Astrocyte (in vitro differentiated cells and primary cell): ENCODE data around the gene GNRHR. TPM values are rescaled to one million over a fixed set of nuclear protein-coding genes. Genes with fewer than 3 reads are reported as not detected.

ENCODE experiments used
- DNase-seq: peaks from one replicate; pipeline ENCODE4 v3.0.0-alpha.2; 2010; ENCODE audit warnings: low read depth
- FAIRE-seq: peaks from 2 replicates; lab custom pipeline; 2011; peaks lifted over from hg19 to GRCh38; lab: Jason Lieb, UNC
- H2AFZ ChIP-seq: 2 replicates; pipeline ENCODE4 v1.6.0; 2012; ENCODE audit warnings: low read depth, low read length, inconsistent platforms
- H3K27ac ChIP-seq: 2 replicates; pipeline ENCODE4 v1.5.1; 2011; ENCODE audit warnings: low read depth, low read length, inconsistent platforms
- H3K27me3 ChIP-seq: 2 replicates; pipeline ENCODE4 v1.6.0; 2011; ENCODE audit warnings: low read length, inconsistent platforms; ENCODE audit not compliant: insufficient read depth
- H3K36me3 ChIP-seq: 2 replicates; pipeline ENCODE4 v1.5.1; 2011; ENCODE audit warnings: low read length, inconsistent platforms; ENCODE audit not compliant: insufficient read depth
- H3K4me1 ChIP-seq: 2 replicates; pipeline ENCODE4 v1.5.1; 2011; ENCODE audit warnings: low read length, inconsistent platforms; ENCODE audit not compliant: insufficient read depth
- H3K4me2 ChIP-seq: 2 replicates; pipeline ENCODE4 v1.6.0; 2012; ENCODE audit warnings: low read length, inconsistent platforms
- H3K4me3 ChIP-seq: 2 replicates; pipeline ENCODE4 v1.5.1; 2011; ENCODE audit warnings: low read depth, mild to moderate bottlenecking, low read length, inconsistent platforms; ENCODE audit not compliant: insufficient read depth
- H3K79me2 ChIP-seq: 2 replicates; pipeline ENCODE4 v1.6.0; 2012; ENCODE audit warnings: mild to moderate bottlenecking, low read length, inconsistent platforms; ENCODE audit not compliant: insufficient read depth
- H3K9ac ChIP-seq: 2 replicates; pipeline ENCODE4 v1.6.0; 2012; ENCODE audit warnings: mild to moderate bottlenecking, low read length, inconsistent platforms
- H3K9me3 ChIP-seq: 2 replicates; pipeline ENCODE4 v1.5.1; 2012; ENCODE audit warnings: low read depth, mild to moderate bottlenecking, low read length, inconsistent platforms; ENCODE audit not compliant: insufficient read depth
- H4K20me1 ChIP-seq: 2 replicates; pipeline ENCODE4 v1.6.0; 2012; ENCODE audit warnings: low read length, inconsistent platforms; ENCODE audit not compliant: insufficient read depth
- H3K27ac Mint-ChIP-seq: one replicate; pipeline ENCODE4 v1.8.0; 2021; ENCODE audit warnings: mild to moderate bottlenecking, mixed read lengths; ENCODE audit not compliant: unreplicated experiment
- H3K27me3 Mint-ChIP-seq: one replicate; pipeline ENCODE4 v1.8.0; 2021; ENCODE audit warnings: low read depth, mixed read lengths; ENCODE audit not compliant: unreplicated experiment
- H3K36me3 Mint-ChIP-seq: one replicate; pipeline ENCODE4 v1.8.0; 2021; ENCODE audit warnings: low read depth, mixed read lengths; ENCODE audit not compliant: unreplicated experiment
- H3K4me1 Mint-ChIP-seq: one replicate; pipeline ENCODE4 v1.8.0; 2021; ENCODE audit warnings: low read depth, mixed read lengths; ENCODE audit not compliant: unreplicated experiment
- H3K4me3 Mint-ChIP-seq: one replicate; pipeline ENCODE4 v1.8.0; 2021; ENCODE audit warnings: mild to moderate bottlenecking, moderate library complexity, mixed read lengths; ENCODE audit not compliant: unreplicated experiment
- H3K9me3 Mint-ChIP-seq: one replicate; pipeline ENCODE4 v1.8.0; 2021; ENCODE audit warnings: mild to moderate bottlenecking, mixed read lengths; ENCODE audit not compliant: unreplicated experiment
- EZH2 ChIP-seq: IDR thresholded peaks from 2 replicates; pipeline ENCODE4 v1.6.1; 2012; ENCODE audit warnings: mild to moderate bottlenecking, low read length, inconsistent platforms; ENCODE audit not compliant: insufficient read depth
- total RNA-seq: library from RNA; stranded (reverse); gene quantifications from 2 replicates; pipeline ENCODE4 v1.2.1, GENCODE V29; 2021
- TF ChIP-seq, protein P1 (sequence below): IDR thresholded peaks from 2 replicates; pipeline ENCODE4 v1.5.1; 2011; ENCODE audit warnings: low read depth, mild to moderate bottlenecking, inconsistent platforms, low read length, moderate library complexity; ENCODE audit not compliant: insufficient read depth

Gene GNRHR
- total RNA-seq, 1 donor from 2014 or later: not detected

DNA sequence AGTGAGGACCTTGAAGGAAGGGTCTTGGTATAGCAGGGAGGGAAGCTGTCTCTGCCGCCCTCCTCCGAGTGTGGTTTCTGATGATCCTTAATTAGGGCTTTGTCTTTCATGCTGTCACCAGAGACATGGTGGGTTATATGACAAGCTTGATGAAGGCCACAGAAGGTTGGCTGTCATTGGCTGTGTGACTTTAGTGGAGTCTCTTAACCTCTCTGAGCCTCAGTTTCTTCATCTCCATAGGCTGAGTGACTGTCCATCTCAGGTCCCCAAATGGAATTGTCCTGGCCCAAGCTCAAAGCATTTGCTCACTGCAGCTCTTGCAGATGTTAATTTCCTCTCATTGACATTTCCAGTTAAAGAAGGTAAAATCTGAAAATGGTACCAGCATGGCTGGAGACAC is 36.6 kb downstream of the GNRHR start:
- no peak for FAIRE-seq
- no peak for DNase-seq
- no peak for TF ChIP-seq EZH2
- TF ChIP-seq, protein P1, sequence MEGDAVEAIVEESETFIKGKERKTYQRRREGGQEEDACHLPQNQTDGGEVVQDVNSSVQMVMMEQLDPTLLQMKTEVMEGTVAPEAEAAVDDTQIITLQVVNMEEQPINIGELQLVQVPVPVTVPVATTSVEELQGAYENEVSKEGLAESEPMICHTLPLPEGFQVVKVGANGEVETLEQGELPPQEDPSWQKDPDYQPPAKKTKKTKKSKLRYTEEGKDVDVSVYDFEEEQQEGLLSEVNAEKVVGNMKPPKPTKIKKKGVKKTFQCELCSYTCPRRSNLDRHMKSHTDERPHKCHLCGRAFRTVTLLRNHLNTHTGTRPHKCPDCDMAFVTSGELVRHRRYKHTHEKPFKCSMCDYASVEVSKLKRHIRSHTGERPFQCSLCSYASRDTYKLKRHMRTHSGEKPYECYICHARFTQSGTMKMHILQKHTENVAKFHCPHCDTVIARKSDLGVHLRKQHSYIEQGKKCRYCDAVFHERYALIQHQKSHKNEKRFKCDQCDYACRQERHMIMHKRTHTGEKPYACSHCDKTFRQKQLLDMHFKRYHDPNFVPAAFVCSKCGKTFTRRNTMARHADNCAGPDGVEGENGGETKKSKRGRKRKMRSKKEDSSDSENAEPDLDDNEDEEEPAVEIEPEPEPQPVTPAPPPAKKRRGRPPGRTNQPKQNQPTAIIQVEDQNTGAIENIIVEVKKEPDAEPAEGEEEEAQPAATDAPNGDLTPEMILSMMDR: no peak
- no peak overlapping the region for H3K4me3 Mint-ChIP-seq
- Histone ChIP-seq H3K27ac (no peak overlapping the region), H3K4me1 (peaks cover 22% of the 10 kb centered on the region), H3K4me3 (no peak overlapping the region), H4K20me1 (no peaks in the 10 kb centered on the region), H3K4me2 (no peak overlapping the region), H3K9me3 (no peaks in the 10 kb centered on the region), H3K27me3 (no peaks in the 10 kb centered on the region), H2AFZ (no peak overlapping the region), H3K79me2 (peaks cover 6% of the 10 kb centered on the region), H3K9ac (no peak overlapping the region), H3K36me3 (peaks cover 3% of the 10 kb centered on the region)
- peaks cover 21% of the 10 kb centered on the region for H3K36me3 Mint-ChIP-seq
- peaks cover 27% of the 10 kb centered on the region for H3K4me1 Mint-ChIP-seq
- H3K9me3 Mint-ChIP-seq: no peaks in the 10 kb centered on the region
- H3K27ac Mint-ChIP-seq: no peak overlapping the region
- no peaks in the 10 kb centered on the region for H3K27me3 Mint-ChIP-seq

GRCh38 chr4:67714955-67715354 is 39.2 kb downstream of the GNRHR start:
- no peak for TF ChIP-seq EZH2
- TF ChIP-seq, protein P1: no peak
- Histone ChIP-seq H4K20me1 (no peaks in the 10 kb centered on the region), H3K27ac (no peak overlapping the region), H3K79me2 (peaks cover 17% of the 10 kb centered on the region), H3K4me2 (no peak overlapping the region), H3K4me1 (peaks cover 15% of the 10 kb centered on the region), H3K36me3 (no peaks in the 10 kb centered on the region), H3K9me3 (no peaks in the 10 kb centered on the region), H3K9ac (no peak overlapping the region), H3K27me3 (no peaks in the 10 kb centered on the region), H2AFZ (no peak overlapping the region), H3K4me3 (no peak overlapping the region)
- H3K4me1 Mint-ChIP-seq: peaks cover 19% of the 10 kb centered on the region
- no peak overlapping the region for H3K27ac Mint-ChIP-seq
- H3K4me3 Mint-ChIP-seq: no peak overlapping the region
- DNase-seq (no peak), FAIRE-seq (no peak)
- H3K27me3 Mint-ChIP-seq: no peaks in the 10 kb centered on the region
- H3K9me3 Mint-ChIP-seq: peaks cover 3% of the 10 kb centered on the region
- peaks cover 13% of the 10 kb centered on the region for H3K36me3 Mint-ChIP-seq

GRCh38 chr4:67714248-67714583 is 40.0 kb downstream of the GNRHR start:
- H3K4me1 Mint-ChIP-seq: peaks cover 19% of the 10 kb centered on the region
- H3K27ac Mint-ChIP-seq: peak overlapping the region; percentile 96
- no peak overlapping the region for H3K27ac ChIP-seq

More at GRCh38 chr4:67714248-67714583, 40.0 kb downstream of the GNRHR start:
- no peaks in the 10 kb centered on the region for H3K27me3 ChIP-seq
- FAIRE-seq (no peak), DNase-seq (no peak)
- H3K36me3 ChIP-seq: no peaks in the 10 kb centered on the region
- H3K9me3 ChIP-seq: no peaks in the 10 kb centered on the region
- no peaks in the 10 kb centered on the region for H4K20me1 ChIP-seq
- H3K4me3 Mint-ChIP-seq: no peak overlapping the region
- peaks cover 13% of the 10 kb centered on the region for H3K36me3 Mint-ChIP-seq
- TF ChIP-seq, protein P1: no peak
- TF ChIP-seq EZH2: no peak
- H3K9me3 Mint-ChIP-seq: peaks cover 3% of the 10 kb centered on the region
- peak overlapping the region; percentile 46 for H3K4me2 ChIP-seq
- H3K4me3 ChIP-seq: no peak overlapping the region
- peaks cover 24% of the 10 kb centered on the region for H3K79me2 ChIP-seq
- H3K27me3 Mint-ChIP-seq: no peaks in the 10 kb centered on the region
- no peak overlapping the region for H2AFZ ChIP-seq
- H3K4me1 ChIP-seq: peaks cover 15% of the 10 kb centered on the region
- H3K9ac ChIP-seq: no peak overlapping the region
